ENCODE results near the gene SGMS2.

DNA sequence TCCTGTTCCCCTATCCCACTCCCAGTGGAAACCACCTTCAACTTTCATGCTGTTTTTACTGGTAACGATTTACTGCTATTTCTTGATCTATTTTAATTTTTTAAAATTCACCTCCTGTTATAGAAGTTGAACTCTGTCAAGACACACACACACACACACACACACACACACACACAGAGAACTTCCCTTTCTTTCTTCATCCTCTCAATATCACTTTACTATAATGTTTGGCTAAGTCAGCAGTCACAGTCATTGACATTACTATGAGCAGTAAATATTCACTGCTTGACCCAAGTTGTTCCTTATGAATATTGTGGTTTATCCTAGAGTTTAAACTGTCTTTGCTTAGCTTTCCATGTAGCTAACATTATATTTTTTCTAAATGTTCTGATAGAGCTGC is 24.0 kb upstream of the SGMS2 start:
- TF ChIP-seq GABPB1 (CRISPR knock-in tag; IDR thresholded peaks at IDR 0.05) (no peak), ZNF766 (CRISPR knock-in tag; conservative IDR thresholded peaks at IDR 0.05) (no peak), POLR2A (conservative IDR thresholded peaks at IDR 0.05) (no peak), TCFL5 (CRISPR knock-in tag; conservative IDR thresholded peaks at IDR 0.05) (no peak)
